ENCODE measurements around the gene ITGA11.
"Not testable (repeated sequence)": the region's sequence is repeated elsewhere in the genome, so short reads cannot be mapped to it uniquely, and the experiment has no call there.

The ITGA11 gene

DNA sequence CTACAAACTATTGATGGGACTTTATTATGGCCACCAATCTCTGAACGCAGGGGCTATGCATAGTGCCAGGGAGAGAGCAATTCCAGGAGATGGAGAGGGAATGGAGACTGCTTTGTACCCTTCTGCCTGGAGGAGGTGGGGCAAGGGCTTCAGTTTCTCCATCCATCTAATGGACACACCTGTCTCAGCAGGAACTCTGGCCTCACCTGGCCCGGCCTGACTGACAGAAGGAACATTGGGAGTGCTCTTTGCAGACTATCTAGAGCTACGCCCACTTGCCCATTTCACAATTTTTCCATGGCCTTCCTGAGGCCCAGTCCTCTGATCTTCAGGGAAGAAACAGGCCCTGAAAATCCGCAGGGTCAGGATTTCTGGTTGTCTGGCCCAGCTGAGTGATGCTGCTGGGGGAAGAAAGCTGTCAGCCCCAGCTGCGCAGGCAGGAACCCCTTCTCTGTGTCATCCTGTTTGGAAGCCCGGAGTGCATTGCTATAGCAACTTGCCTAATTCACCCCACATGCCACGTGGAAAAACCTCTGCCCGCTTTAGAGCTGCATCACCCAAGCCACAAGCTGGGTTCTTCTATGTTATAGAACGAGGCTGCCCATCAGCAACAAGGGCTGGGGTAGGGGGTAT lies 6.4 kb downstream of the ITGA11 start:
- no peak for DNase-seq

DNA sequence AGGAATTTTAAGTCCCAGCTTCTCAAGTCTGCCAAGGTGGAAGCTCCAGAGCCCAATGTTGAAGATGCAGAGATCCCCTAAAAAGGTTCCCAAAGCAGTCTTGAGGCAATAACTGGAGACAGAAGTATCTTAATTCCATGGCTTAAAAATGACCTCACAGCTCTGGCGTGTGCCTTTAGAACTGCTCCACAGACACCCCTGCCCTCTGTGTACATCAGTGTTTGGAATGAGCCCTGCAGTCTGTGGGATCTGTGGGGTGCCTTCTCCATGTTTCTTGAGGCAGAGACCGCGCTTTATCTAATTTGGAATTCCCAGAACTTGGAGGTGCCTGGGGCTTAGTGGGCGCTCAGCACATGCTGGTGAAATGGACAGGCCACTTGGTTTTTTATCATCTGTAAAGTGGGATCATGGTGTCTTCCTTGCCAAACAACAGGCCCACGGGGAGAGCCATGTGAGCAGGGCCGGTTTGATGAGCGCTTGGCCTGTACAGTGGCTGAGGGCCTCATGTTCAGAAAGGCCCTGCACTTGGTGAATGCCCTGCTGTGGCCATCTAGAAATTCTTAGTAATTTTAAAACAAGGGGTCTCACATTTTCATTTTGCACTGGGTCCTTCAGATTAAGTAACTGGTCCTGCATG lies 7.1 kb downstream of the ITGA11 start:
- no peak for DNase-seq

DNA sequence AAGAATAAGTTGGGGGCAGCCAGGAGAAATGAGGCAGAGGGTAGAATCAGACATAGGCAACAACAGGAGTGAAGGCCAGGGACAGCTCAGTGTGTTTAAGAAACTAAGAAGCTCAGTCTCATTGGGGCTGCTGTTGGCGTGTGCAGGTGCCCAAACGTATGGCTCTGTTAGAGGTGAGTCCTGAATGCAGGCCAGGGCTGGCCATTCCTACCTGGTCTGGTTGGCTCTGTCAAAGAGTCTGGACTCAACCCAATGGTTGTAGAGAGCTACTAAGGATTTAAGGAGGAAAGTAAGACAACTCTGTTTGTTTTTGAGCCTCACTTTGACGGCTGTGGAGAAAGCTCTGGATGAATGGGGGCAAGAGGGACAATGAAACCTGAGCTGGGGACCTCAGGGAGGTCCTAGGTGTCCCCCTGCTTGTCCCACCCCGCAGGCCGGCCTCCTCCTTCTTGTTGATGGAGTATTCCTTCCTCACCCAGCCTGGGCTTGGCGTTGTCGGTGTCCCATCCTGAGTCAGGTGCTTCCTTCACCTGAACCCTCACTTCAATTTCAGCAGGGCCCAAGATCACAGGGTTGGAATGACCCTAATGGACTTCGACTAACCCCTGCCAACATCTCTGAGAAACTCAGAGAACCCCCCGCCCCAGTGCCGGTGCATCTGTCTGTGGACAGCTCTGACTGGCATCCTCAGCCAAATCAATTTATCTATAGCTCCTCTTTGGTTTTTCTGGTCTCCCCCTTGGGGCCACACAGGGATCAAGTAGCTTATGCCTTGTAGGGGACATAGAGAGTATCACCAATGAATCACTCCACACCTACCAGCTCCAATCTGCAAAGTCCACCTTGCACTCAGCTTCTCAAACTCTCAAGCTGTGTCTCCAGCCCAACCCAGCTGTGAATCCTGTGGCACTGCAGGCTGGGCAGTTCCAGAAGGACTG lies 8.3 kb downstream of the ITGA11 start:
- no peak for DNase-seq

DNA sequence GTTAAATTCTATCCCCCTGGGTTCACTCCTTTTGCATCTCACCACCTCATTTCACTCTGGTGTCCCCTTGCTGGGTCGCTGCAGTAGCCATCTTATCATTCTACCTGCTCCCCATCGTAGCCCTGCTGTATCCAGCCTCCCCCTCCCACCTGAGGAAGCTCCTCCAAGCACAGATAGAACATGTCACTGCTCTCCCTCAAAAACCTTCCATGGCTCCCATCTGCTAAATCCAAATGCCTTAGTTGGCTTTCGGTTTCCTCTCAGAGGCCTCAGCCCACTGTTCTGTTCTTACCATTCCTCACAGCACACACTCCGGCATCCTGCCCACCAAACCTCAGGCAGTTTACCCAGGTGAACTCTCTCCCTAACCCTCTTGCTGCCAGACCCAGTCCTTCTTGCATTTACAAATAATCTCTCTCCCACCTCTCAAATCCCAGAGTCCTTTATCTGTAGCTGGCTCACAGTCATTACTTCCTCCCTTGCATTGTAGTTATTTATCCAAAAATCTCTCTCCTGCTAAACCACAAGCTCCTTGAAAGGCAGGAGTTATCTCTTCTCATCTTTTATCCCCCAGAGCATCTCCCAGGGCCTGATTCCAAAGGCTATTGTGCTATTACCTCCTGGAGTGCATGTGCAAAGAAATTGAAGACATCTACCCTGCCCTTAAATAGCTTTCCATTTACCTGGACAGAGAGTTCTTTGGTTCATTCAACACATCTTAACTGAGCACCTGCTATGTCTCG lies 9.4 kb downstream of the ITGA11 start:
- not testable (repeated sequence) for DNase-seq

DNA sequence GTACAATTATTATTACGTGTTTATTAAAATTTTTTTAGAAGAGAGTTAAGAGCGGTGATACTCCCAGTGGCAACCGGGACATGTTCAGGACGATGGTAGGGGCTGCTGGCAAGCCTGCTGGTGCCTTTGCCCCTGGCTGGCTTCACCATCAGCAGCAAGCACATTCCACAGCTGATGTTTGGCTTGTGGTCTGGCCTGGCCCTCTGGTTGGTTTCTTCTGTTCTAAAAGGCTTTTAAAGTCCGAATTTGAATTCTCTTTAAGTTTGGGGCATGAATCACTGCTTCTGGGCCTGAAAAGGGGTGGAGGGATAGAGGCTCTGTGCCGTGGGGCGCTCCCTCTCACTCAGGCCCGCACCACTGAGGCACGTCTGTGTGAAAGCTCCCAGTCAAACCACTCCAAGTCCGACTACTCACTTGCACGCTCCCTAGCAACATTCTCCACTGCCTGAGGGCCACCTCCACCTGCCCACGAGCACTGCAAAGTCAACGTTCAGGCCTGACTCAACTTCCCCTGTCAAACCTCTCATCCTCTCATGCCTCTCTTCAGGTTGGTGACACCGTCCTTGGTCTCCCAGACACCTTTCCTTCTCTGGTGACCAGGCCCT lies 10.1 kb downstream of the ITGA11 start:
- DNase-seq: no peak

DNA sequence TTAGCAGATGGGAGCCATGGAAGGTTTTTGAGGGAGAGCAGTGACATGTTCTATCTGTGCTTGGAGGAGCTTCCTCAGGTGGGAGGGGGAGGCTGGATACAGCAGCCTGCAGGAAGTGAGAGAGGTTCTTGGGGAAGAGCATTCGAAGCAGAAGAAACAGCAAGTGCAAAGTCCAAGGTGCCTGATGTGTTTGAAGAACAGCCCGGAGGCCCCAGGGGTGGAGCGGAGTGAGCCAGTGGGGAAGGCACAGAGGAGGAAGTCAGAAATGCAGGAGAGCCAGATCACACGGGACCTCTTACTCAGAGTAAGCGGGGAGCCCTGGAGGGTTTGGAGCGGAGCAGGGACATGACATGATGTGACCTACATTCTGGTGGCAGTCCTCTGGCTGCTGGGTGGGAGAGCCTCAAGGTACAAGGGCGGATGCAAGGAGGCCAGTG lies 10.8 kb downstream of the ITGA11 start:
- DNase-seq: no peak

DNA sequence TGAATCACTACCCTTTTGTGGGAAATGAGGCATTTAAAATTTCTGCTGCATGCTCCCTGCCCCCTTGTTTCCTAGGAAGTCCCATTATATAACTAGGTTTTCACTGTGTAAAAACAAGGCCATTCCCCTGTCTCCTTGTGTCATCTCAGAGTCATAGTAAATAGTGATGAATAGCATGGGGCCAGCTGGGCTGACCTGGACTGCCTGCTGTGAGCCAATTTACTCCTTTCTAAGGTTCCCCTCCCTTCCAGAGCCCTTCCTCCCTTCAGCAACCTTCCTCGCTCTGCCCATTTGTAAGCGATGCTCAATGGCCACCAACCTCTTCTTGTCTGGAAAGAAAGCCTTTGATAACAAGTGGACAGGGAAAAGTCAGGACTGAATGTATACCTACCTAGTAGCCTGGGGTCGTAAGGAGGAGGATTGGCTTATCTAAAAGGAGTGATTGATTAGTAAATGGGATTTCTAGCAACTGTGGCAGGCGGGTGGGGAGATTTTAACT lies 11.7 kb downstream of the ITGA11 start:
- peak; percentile 42 for DNase-seq

DNA sequence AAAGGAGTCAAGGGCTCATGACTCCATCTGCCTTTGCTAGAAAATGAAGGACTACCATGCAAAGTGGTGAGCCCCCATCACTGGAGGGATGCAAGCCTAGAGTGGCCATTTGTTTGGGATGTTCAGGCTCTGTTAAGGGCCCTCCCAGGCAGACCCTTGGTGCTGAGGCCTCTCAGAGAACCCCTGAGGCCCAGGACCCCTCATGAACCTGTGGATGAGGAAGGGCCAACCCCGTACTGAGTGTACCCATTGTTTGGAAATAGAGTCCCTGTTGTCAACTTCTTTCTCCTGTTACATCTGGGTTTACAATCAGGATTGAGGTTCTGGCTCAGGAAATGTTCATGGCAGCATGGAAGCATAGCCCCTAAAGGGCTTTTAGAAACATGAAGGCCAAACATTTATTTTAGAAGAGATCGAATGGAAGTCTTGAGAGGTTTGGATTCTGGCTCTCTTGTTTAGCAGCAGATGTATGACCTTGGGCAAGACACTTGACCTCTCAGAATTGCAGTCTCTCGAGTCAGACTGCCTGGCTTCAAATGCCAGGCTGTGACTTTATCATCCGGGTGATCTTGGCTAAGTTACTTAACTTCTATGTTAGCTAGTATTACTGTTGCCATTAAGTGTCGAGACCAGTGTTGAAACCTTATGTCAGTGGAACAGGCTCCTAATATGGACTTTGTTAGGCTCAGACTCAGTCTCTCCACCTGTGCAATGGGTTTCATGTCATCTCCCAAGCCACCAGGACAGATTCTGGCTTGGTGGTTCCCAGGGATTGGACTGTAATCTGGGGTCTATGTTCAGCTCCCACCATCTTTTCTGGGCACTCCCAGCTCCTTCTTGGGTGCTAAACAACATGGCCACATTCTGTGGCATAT lies 12.4 kb downstream of the ITGA11 start:
- DNase-seq: no peak

DNA sequence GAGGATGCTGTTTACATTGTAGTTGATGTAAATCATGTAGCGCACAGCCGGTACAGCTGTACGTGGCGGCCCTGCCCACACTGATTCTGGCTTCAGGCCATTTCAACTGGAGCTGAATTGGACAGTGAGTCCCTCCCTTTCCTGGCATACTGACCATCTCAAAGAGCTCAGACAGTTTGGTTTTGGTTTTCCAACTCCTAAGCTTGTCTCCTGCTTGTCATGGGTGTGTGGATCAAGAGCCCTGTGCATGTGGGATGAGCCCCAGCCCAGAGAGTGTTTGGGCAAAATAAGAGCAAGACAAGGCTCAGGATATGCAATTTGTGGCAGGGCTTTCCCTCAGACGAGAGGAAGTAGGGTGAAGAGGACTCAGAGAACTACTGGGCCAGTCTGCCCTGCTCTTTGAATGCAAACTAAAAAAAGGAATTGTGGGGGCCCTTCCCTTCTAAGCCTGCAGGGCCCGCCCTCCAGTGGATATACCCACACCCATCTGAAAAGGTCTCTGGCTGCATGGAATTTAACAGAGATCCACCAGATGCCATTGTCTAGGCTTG lies 13.3 kb downstream of the ITGA11 start:
- DNase-seq: no peak

DNA sequence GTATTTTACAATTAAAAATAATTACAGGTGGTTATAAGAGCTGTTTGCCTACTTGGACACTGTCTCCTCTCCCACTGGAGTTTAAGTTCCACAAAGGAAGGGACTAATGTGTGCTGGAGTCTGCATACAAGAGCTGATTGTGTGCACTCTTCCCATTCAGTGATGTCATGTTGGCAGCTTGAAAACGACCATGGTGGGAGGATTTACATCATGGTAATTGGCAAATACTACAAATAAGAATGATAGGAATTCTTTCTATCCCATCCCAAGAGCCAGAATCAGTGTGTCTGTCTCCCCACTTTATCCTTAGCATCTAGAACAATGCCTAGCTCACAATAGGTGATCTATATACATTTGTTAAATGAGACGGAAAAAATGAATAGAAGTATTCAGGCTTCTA lies 14.1 kb downstream of the ITGA11 start:
- DNase-seq: no peak

DNA sequence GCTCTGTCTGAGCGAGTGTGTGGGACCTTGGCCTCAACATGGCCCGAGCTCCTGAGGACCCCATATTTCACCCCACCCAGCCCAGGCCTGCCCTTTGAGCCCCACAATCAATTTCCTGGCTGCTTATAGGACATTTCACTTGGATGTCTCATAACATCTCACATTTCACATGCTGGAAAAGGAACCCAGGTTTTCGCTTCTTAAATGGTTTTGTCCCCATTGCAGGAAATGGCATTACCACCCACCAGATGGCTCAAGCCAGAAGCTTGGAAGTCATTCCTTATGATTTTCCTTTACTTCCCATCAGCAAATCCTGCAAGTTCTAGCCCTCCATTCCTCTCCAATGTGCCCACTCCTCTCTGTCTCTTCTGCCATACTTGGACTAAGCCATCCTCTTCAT lies 14.9 kb downstream of the ITGA11 start:
- no peak for DNase-seq

DNA sequence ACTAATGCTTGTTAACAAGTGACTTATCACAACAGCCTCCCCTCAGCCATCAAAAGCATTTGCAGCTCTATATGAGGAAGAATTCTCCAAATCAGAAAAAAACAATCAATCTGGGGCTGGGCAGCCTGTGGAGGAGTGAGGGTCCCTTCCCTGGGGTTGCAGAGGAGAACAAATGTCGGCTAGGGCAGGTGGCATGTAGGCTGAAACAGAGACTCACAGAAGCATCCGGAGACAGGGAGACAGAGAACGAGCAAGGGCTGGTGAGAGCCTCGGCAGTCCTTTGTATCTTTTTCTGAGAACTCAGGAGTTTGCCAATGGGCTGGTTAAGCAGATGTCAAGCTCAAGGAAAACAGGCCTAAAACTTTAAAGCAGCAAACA lies 15.8 kb downstream of the ITGA11 start:
- no peak for DNase-seq

DNA sequence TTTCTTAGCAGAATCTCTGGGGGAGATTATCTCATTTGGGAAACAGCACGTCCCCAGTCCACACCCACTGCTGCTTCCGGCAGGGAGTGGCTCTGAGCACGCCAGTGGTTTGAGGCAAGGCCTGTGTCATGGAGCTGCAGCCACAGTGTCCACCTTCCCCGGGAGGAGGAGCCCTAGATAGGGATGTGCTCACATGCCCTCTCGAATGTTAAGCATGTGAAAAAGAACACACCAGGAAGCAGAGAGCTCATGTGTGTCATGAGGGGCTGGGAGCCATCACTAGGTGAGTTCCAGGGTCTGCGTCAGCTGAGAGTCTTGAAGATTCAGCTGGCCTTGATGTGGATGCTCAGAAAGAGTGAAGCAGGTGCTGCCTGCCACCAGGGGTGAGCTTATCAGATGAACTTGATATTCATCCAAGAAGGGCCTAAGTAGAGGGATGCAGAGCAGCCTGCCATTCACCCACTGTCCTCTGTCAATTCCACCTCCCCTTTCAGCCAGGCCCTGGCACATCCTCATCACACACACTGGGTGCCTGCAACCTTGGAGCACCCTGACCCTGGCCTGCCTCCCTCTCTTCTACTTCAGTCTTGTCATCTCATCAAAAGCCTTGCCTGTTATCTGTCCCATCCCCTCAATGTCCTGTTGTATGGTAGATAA lies 16.3 kb downstream of the ITGA11 start:
- DNase-seq: no peak

DNA sequence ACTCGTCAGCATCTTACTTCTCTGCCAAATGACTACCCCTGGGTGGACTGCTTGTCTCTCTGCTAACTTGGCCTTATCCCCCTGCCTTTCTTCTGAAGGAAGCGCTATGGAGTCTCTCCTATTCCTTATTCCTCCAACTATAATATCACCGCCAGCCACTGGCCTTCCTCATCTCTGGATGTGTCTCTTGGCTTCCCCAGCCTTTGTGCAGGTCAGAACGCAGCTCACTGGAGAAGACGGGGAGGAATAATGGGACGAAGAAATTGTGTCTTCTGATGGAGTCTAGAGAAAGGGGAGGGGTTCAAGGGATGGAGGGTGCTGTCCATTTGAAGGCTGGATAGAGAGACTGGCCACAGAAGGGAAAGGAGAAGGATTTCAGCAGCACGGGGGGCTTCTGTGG lies 16.9 kb downstream of the ITGA11 start:
- no peak for DNase-seq

DNA sequence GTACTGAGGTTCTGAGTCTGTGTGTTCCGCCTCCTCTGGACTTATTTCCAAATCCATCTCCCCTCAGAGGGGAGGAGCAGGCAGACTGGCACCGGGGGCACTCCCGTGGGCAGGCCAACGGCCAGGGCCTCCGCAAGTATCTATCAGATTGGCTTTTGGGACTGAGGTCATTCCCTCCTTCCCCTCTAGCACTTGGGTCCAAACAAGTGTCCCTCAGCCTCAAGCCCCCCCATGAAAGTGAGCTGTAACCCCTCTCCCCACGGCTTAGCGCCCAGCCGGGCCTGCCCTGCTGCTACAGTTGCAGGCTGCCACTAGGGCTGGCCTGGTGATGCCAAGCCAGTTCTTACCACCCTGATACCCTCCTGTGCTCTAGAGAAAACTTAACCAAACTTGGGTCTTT lies 17.4 kb downstream of the ITGA11 start:
- no peak for DNase-seq

DNA sequence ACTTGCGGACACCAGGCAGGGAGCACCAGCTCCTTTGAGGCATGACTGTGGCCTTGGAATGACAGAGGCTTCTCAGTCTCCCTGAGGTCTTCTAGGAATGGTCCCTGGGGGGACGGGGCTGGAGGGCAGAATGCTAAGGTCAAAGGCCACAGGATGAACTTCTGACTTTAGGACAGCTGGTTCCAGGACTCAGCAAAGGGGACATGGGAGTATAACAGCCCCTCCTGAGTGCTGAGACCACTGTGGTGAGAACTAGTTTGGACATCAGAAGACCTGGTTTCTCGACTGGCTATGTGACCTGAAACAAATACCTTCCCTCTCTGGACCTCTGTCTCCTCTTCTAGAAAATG lies 17.8 kb downstream of the ITGA11 start:
- no peak for DNase-seq

DNA sequence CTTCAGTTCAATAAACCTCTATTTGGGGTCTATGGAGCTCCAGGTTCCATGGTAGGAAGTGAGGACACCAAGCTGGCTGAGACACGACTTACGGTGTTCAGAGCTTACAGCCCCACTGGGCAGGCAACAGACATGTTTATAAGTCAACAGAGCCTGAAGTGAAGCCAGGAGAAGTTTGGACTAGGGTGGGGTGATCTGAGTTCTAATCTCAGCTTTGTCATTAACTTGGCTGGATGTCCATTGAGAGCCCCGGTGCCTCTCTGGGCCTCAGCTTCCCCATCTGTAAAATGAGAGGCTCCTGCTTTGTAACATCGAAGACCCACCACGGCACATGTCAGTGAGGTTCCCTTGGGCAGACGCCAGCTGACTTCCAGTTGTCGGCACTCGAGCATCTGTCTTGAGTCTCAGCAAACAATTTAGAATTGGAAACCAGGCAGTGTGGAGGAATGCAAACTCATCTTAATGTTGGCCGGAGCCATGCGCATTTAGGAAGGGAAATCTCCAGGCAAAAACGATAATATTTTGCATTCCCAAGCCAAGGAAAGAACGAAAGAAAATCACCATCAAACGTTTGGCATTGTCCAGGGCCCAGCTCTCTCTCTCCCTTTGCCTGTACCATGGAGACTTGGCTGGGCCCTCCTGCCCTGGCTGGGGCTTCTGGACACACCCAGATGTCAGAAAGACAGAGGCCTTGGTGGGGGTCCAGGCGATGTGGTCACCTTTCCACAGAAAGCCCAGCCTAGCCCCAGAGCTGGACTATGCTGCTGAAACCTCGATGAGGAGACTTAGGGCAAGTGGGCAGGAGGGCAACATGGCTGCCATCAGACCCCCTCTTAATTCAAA lies 18.4 kb downstream of the ITGA11 start:
- no peak for DNase-seq

DNA sequence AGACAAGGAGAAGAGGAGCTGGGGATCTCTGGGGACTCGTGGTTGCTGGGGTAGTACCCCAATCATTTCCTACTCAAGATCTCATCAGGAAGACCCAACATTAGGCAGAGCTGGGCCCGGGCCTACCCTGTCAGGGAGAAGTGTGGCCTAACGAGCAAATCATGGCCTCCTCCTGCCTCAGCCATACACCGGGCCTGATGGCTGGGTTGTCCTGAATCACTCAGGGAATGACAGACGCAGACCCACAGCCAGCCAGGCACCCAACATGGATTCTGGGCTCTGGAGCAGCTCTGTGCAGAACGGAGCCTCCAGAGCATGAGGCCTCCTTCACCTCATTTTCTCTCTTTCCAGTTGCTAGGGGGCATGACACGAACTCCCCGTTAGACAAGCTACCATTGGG lies 19.7 kb downstream of the ITGA11 start:
- no peak for DNase-seq

DNA sequence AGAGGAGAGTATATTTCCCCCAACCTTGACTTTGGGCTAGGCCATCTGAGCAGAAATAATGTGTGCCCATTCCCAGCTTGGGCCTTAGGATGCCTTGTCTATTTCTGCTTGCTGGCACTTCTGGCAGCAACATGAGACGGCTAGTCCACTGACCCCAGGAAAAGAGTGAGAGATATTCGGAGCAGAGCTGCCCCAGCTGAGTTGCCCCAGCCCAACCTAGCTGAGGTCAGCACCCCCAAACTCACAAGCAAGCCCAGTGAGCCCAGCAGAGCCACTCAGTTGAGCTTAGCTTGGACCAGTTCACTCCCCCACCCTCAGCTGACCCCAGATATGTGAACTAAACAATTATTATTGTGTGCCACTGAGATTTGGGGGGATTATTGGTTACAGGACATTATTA lies 20.2 kb downstream of the ITGA11 start:
- DNase-seq: no peak

DNA sequence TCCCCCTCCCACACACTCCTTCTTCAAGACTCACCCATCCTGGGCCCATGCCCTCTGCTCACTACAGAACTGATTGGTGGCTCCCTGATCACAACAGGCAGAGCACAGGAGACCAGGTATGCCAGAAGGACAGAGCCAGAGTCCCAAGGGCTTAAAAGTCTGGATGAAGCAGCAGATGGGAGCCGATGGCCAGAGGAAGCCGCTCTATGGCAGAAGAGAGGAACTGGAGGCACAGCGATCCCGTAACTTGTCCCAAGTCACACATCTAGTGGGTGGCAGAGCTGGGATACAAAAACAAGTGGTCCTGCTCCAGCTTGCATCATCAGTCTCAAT lies 20.7 kb downstream of the ITGA11 start:
- DNase-seq: peak; percentile 54

All from NCI-H82 (cell line).